Retina (tissue), 1 donor: ENCODE results near the gene ZNF629.
A peak's percentile ranks its signal among the peaks of the same experiment; 100 is the strongest.

Experiments
- DNase-seq: peaks from one replicate; pipeline ENCODE4 v3.0.0-alpha.2; 2016

Gene ZNF629

DNA sequence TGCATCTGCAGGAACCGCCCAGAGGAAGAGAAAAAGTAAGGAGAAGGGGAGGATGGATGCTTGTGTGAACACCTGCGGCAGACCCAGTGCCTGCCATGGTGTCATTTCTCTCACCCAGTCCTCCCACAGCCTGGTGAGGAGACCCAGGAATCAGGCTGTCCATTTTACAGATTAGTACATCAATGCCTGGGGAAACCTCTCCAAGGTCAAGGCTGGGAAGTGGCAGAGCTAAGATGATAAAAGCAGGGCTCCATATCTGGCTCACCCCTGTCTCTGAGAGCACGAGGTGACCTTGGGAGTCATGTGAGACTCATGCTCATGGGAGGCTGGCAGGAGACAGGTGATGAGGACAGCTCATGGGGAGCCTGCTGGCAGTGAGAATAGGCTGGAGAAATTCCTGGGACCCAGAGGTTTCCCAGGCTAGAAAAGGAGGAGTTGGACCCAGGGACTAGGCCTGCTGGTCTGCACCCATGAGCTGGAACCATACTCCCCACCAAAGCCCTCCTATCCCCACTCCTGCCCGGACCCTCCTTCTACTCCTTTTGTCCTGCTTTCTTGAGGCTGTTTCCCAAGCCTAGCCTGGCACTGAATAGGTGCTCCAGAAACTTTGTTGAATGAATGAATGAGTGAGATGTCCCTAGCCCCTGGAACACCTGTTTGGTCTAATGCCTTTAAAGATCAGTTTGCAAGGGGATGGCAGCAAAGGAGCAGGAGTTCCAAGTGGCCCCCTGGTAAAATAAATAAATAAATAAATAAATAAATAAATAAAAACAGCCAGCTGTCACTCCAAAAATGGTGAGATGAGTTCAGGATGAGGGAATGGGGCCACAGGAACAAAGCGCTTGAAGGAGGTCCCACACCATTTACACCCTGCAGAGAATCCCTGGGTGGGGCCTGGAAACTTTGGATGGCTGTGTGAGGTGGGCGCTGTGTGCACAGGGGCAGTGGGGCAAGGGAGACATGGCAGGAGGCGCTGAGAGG is 1.6 kb downstream of the ZNF629 start:
- no peak for DNase-seq

DNA sequence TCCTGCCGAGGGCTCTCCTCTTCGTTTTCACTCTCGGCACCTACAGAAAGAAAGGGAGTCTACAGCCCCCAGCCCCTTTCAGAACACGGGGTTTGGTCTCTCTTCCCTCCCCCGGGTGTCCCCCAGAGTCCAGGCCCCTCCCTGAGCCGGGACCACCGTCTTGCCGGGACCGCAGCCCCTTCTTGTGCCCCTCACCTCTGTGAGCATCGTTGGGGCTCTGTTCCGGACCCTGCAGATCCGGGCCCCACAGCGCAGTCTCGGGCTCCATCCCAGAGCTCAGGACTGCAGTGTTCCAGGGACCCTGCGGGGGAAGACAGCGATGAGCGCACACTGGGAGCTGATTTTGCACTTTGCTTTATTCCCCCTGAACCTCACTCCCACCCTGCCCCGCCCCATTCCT is 2.8 kb downstream of the ZNF629 start:
- DNase-seq, result no peak

DNA sequence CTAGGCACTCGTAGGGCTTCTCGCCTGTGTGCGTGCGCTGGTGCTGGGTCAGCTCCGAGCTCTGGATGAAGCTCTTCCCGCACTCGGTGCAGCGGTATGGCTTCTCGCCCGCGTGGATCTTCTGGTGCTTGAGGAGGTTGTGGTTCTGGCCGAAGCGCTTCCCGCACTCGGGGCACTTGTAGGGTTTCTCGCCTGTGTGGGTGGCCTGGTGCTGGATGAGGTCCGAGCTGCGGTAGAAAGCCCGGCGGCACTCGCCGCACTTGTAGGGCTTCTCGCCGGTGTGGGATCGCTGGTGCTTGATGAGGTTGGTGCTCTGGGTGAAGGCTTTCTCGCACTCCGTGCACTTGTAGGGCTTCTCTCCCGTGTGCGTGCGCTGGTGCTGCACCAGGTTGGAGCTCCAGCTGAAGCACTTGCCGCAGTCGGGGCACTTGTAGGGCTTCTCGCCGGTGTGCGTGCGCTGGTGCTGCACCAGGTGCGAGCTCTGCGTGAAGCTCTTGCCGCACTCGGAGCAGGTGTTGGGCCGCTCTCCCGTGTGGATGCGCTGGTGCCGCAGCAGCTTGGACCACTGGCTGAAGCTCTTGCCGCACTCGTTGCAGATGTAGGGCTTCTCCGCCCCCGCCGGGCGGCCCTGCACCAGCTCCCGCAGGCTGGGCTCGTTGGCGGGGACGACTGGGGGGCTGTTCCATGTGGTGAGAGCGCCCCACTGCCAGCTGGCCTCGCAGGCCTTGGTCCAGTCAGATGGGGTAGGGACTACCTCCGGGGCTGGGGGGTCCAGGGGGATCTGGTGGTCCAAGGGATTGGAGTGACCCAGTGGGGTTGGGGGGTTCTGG is 3.5 kb downstream of the ZNF629 start:
- no peak for DNase-seq

DNA sequence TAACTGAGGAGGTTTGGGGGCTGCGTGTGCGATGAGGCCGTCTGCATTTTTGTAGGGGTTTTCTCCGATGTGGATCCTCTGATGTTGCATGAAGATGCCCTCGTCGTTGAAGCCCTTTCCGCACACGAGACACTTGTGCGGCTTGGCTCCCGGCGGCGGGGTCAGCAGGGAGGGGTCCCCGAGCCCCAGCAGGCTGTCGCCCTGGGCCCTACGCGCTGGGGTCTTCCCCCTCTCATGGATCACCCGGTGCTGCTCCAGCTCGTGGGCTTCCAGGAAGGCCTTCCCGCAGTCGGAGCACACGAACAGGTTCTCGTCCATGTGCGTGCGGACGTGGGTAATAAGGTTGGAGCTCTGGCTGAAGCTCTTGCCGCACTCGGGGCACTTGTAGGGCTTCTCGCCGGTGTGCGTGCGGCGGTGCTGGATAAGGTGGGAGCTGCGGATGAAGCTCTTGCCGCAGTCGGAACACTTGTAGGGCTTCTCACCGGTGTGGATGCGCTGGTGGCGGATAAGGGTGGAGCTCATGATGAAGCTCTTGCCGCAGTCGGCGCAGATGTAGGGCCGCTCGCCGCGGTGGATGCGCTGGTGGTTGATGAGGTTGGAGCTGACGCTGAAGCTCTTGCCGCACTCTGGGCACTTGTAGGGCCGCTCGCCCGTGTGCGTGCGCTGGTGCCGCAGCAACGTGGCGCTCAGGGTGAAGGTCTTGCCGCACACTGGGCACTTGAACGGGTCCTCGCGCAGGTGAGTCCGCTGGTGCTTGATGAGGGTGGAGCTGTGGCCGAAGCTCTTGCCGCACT is 4.3 kb downstream of the ZNF629 start:
- DNase-seq, result no peak

DNA sequence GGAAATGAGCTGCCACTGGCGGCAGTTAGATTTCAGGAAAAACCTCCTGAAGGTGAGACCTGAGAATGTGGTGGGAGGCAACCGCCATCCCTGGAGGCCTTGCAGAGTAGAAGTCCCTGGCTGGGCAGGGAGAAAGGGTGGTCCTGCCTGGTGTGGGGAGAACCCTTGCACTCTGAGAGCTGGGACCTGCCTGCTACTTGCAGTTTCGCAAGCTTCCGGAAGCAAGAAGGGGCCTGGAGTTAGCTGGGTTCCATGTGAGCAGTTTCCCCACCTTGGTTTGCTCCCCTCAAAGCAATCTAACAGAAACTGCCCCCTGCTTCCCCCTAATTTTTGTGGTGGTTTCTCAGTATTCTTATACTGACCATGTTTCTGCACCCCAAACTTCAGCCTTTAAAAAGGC is 6.5 kb downstream of the ZNF629 start:
- no peak for DNase-seq

DNA sequence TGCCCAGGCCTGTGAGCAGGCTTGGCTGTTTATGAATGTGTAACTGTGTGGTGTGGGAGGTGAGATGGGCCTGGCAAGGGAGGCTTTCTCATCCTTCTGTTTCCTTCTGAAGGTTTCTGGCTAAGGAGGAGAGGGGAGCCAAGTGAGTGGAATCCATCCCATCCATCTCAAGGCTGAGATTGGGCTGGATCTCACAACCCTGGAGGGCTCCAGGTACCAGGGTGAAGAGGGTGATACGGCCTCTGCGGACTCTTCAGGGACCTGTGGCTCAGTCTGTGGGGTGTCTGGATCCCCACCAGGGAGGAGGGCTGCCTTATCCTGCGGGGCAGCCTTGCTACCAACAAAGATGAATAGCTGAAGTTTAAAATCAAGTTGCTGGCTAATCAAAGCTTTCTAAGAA is 7.0 kb downstream of the ZNF629 start:
- no peak for DNase-seq

DNA sequence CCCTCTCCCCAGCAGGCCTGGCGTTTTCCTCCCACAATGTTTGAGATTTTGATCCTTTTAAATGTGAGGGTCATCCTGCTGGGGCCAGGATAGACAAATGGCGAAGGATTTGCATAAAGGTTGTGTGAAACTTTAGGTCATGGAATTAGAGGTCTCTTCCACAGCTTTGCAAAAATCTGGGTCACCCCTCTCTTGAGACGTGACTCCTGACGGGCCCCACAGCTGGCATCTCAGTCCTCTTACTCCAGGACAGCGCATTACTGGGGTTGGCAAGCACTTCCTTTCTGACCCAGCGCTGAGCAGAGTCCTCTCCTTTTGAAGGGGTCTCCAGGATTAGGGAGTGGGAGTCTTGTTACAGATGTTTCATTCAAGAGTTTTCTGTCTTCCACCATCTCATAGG is 7.4 kb downstream of the ZNF629 start:
- DNase-seq, result no peak

DNA sequence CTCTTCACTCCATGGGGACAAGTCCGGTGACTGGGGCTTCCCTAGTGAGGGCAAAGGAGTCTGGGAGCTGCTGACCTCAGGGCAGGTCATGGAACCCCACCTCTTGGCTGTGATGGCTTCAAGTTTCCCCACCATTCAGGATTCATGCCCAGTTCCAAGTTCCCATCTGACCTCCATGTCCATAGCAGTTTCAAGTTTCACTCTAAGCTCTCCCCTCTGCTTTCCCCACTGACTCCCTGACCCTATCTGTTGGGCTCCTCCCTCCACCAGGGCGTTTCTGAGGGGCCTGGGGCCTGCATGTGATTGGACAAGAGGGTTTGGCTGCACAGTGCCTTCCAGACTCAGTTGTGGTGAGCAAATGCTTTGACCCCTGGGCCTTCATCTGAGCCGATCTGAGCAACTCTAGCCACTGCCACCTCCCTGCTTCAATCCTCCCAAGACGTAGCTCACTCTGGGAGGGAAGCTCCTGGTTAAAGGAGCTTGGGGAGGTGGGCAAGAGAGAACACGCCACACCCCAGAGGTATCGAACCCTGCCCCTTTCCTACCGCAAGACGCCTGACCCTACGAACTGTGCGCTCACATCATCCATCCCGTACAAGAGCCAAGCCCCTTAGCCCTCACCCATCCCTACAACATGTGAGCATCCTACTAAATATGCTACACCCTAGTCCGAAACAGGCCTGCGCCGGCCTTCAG is 8.3 kb downstream of the ZNF629 start:
- no peak for DNase-seq

DNA sequence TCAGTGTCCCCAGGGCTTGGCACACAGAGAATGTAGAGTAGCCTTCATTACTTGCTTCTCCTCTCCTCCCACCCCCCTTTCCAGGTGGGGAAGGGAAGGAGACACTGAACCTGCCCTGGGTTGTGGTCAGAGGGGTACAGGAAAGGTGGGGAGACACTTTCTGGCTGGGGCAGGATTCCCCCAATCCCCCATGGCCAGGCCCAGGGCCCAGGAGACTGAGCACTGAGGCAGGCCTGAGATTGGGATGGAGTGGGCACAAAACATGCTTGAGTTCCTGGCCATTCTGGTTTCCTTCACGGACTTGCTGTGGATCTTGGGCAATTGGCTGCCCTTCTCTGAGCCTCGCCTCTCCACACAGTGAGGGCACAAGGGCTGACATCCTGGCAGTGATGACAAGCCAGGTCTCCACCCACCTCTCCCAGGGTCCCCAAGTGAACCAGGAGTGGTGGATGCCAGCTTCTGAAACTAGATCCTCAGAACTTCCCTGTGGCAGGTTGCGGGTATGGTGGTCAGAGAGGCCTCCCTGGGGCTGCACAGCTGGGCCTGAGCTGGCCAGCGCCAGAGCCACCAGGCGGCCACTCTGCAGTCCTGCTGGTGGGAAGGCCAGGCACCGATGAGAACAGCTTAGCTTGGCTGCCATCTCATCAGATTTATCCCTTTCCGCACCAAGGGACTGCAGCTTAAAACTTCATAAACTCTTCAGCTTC is 9.3 kb downstream of the ZNF629 start:
- no peak for DNase-seq

DNA sequence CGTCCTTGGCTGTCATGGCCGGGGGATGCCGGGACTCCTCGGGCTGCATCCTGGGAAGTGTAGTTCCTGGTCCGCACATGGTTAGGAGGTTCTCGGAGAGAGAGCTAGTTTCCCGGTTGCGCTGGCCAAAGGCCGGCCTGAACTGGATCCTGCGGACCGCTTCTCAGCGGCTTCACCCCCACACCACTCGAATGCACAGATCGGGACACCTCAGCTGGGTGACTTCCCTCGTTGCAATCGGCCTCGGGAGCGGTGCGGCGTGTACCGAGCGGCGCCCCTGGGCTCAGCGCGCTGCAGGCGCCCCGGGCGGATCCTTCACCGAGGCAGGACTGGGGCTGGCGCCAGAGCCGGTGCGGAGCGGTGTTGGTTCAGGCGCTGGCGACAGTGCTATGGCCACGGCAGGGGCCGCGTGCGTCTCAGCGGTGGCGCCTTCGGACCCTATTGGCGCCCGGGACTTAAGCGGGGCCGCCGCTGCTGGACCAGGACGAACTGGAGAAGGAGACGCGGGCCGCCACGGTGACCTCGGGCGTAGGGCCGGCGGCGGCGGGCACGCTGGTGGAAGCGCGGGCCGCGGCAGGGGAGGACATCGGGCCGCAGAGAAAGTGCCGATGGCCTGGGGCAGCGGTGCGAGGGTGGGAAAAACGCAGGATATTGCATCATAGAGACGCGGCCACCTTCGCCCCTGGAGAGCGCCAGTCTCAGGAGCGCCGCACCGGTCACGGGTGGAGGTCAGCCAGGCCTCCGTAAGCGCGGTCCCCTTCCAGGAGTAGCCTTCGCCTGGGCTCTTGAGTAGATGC is 11.4 kb downstream of the ZNF629 start:
- peak; percentile 93 for DNase-seq

DNA sequence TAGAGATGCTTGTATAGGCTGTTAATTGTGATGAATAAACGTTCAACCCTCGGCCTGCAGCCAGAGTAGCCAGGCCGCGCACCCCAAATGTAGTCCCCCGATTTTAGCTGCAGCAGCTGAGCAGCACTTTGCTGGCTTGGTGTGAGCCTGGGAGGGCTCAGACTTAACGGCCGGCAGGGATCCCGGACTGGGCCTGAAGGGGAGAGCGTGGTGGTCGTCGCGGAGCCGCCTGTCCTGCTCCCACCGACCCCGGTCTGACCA is 11.9 kb downstream of the ZNF629 start:
- DNase-seq, result no peak

DNA sequence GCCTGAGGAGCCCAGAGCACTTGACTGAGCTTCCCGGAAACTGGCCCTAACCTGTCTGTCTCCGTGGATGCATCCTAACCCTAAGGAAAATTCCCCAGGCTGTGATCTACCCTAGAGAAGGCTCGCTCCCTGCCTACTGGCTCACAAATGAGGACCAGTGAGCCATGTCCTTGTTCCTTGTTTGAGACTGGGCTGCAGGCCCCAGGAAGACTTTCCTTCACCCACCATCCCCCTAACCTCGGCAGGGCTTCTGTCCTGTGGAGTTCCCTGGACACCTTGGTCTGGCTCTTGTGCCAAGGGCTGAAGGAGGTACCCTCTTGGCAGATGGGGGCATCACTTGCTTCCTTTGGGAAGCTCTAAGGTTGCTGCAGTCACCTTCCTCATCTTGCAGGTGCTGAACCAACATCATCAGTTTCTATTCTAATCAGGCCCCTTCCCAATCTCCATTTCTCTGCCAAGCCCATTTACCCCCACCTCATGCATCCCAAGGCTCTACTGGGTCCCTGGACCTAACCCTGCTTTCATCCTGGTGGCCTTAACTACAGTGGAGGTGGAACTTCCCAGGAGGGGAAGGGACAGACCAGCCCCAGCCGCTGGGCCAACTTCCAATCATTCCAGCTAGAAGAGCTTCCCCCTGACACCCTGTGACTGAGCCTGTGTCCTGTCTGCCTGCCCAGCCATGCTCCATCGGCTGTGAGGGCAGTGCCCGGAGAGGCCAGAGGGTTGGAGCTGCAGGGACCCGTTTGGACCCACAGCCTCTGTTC is 12.5 kb downstream of the ZNF629 start:
- no peak for DNase-seq

DNA sequence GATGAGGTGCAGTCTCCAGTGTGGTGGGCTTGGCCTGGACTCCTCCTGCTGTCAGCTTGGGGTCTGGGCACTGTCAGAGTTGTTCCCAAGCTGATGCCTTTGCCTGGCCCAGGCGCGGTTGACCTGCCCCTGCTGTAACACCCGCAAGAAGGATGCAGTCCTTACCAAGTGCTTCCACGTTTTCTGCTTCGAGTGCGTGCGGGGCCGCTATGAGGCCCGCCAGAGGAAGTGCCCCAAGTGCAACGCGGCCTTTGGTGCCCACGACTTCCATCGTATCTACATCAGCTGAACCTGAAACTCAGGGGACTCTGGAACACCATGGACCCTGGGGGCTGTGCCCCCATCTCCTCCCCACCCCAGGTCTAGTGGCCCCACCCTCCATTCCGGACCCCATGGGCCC is 13.2 kb downstream of the ZNF629 start:
- DNase-seq, result no peak

DNA sequence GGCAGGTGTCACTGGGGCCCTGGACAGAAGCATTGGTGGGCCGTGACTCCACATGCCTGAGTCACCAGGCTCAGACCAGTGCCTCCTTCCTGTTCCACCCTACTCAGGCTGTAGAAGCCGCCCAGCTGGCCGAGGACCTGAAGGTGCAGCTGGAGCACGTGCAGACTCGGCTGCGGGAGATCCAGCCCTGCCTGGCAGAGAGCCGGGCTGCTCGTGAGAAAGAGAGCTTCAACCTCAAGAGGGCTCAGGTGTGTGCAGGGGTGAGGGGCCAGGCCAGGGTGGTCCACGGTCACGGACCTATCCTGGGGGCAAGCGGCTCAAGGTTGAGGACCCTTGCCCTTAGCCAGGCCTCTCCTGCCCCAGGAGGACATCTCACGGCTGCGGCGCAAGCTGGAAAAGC is 15.3 kb downstream of the ZNF629 start:
- DNase-seq, result no peak

DNA sequence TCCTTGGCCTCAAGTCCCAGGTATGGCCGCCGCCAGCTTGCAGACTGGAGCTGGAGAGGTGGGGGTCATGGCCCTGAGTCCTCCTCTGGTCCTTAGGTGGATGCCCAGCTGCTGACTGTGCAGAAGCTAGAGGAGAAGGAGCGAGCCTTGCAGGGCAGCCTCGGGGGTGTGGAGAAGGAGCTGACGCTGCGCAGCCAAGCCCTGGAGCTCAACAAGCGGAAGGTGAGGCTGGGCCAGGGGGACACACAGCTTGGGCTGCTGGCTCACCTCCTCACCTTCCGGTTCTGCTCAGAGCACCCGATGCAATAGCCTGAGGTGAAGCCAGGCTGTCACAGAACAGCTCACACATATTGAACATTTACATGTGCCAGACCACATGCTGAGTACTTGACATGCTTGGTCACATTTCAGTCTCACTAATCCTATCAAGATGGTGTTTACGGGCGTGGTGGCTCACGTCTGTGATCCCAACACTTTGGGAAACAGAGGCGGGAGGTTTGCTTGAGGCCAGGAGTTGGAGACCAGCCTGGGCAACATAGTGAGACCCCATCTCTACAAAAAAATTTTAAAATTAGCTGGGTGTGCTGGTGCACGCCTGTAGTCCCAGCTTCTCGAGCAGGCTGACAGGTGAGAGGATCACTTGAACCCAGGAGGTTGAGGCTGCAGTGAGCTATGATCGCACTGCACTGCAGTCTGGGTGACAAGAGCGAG is 17.5 kb downstream of the ZNF629 start:
- DNase-seq, result no peak

DNA sequence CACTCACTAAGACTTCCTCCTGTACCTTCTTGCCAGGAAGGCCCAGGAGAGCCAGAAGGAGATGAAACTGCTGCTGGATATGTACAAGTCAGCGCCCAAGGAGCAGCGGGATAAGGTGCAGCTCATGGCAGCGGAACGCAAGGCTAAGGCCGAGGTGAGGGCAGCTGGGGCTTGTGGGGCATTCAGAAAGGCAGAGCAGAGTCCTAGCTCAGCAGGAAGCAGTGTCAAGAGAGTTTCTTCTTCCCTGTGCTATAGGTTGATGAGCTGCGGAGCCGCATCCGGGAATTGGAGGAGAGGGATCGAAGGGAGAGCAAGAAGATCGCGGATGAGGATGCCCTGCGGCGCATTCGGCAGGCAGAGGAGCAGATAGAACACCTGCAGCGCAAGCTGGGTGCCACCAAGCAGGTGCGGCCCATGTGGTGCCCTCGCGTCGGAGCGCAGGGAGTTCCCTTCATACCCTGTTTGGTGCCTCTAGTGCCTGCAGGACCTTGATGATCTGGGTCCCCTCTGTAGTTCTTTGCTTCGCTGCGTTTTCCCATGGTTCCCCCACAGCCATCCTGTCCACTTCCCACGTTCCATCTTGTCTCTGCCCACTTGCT is 18.3 kb downstream of the ZNF629 start:
- no peak for DNase-seq

DNA sequence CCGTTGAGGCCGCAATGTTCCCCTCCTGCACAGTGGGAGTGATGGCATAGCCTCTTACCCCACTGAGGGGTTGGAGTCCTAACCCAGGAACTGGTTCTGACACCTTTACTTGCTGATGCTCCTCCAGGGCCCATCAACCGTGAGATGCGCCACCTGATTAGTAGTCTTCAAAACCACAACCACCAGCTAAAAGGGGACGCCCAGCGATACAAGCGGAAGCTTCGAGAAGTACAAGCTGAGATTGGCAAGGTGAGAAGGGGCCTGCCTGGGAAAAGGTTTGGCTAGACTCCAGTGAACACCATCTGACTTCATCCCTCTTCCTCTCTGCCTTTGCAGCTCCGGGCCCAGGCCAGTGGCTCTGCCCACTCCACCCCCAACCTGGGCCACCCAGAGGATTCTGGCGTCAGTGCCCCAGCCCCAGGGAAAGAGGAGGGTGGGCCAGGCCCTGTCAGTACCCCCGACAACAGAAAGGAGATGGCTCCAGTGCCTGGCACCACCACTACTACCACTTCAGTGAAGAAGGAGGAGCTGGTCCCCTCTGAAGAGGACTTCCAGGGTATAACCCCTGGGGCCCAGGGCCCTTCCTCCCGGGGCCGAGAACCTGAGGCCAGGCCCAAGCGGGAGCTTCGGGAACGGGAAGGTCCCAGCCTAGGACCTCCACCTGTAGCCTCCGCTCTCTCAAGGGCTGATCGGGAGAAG is 19.1 kb downstream of the ZNF629 start:
- no peak for DNase-seq

DNA sequence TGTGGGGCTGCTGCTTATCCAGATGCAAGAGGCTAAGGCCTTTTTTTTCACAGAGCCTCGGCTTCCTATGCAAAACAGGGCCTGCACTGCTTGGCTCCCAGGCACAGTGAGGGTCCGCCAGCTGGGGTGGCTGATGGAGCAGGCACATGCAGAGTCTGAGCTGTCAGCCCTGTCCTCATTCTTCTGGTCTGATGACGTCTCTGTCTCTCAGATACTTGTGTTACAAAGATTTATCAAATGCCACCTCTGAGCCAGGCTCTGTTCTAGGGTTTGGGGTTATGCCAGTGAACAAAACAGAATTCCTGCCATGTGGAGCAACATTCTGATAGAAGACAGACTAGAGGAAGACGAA is 20.1 kb downstream of the ZNF629 start:
- DNase-seq, result no peak
